Neural cell (in vitro differentiated cells): ENCODE data around the gene DIO2. TPM values are rescaled to one million over a fixed set of nuclear protein-coding genes. Genes with fewer than 3 reads are reported as not detected.

Source experiments
- H2AFZ ChIP-seq: fragments of 200-600, 300-800 bp; sonication (generic), shearing (Covaris generic); 2 replicates; pipeline ENCODE4 v1.6.0; 2014; ENCODE audit warnings: low read depth, mild to moderate bottlenecking, antibody characterized with exemption, low read length, moderate library complexity
- H3F3A ChIP-seq: fragments of 200-600 bp; shearing (Covaris generic); 2 replicates; pipeline ENCODE4 v1.6.1; 2016; ENCODE audit warnings: mild to moderate bottlenecking, moderate library complexity, mixed read lengths, antibody characterized with exemption, low read length; ENCODE audit not compliant: insufficient read depth, poor library complexity, severe bottlenecking
- H3K27ac ChIP-seq: fragments of 200-600, 300-800 bp; sonication (generic), shearing (Covaris generic); 2 replicates; pipeline ENCODE4 v1.5.1; 2014; ENCODE audit warnings: mild to moderate bottlenecking, low read length, moderate library complexity
- H3K27me3 ChIP-seq: fragments of 300-800, 200-600 bp; sonication (generic), shearing (Covaris generic); 2 replicates; pipeline ENCODE4 v1.6.0; 2014; ENCODE audit warnings: mild to moderate bottlenecking, low read depth, low read length, moderate library complexity; ENCODE audit not compliant: insufficient read depth
- H3K36me3 ChIP-seq: fragments of 300-800, 200-600 bp; sonication (generic), shearing (Covaris generic); 2 replicates; pipeline ENCODE4 v1.5.1; 2014; ENCODE audit warnings: mild to moderate bottlenecking, antibody characterized with exemption, low read length, moderate library complexity; ENCODE audit not compliant: insufficient read depth
- H3K4me2 ChIP-seq: fragments of 300-800, 200-600 bp; sonication (generic), shearing (Covaris generic); 2 replicates; pipeline ENCODE4 v1.6.0; 2014; ENCODE audit warnings: mild to moderate bottlenecking, low read length
- H3K4me3 ChIP-seq: fragments of 300-800, 200-600 bp; sonication (generic), shearing (Covaris generic); 2 replicates; pipeline ENCODE4 v1.5.1; 2014; ENCODE audit warnings: mild to moderate bottlenecking, low read length, moderate library complexity
- H3K79me2 ChIP-seq: fragments of 200-600 bp; shearing (Covaris generic); replicated peaks from 2 replicates; pipeline ENCODE4 v1.6.0; 2014; ENCODE audit warnings: mild to moderate bottlenecking, low read length, moderate library complexity; ENCODE audit not compliant: insufficient read depth
- H3K9ac ChIP-seq: fragments of 300-800, 200-600 bp; sonication (generic), shearing (Covaris generic); 2 replicates; pipeline ENCODE4 v1.6.1; 2016; ENCODE audit warnings: mild to moderate bottlenecking, low read length, mixed read lengths
- H3K9me2 ChIP-seq: fragments of 200-600 bp; shearing (Covaris generic); 2 replicates; pipeline ENCODE4 v1.6.1; 2016; ENCODE audit warnings: mild to moderate bottlenecking, low read length, mixed read lengths; ENCODE audit not compliant: insufficient read depth
- H3K9me3 ChIP-seq: fragments of 200-600, 300-800 bp; sonication (generic), shearing (Covaris generic); 2 replicates; pipeline ENCODE4 v1.6.1; 2016; ENCODE audit warnings: mild to moderate bottlenecking, mixed run types, low read length, moderate library complexity, mixed read lengths
- H4K20me1 ChIP-seq: fragments of 200-600 bp; shearing (Covaris generic); 2 replicates; pipeline ENCODE4 v1.6.1; 2016; ENCODE audit warnings: mild to moderate bottlenecking, mixed run types; ENCODE audit not compliant: insufficient read depth
- EP300 ChIP-seq: fragments of 450-650 bp; conservative IDR thresholded peaks from 2 replicates; pipeline ENCODE4 v1.6.1; 2014; ENCODE audit warnings: antibody characterized with exemption, mild to moderate bottlenecking, moderate library complexity; ENCODE audit not compliant: poor library complexity, severe bottlenecking
- EZH2 ChIP-seq: fragments of 200-600, 300-800 bp; shearing (Covaris generic), sonication (generic); IDR thresholded peaks from 2 replicates; pipeline ENCODE4 v1.6.1; 2014; ENCODE audit warnings: antibody characterized with exemption, low read length, borderline replicate concordance, mild to moderate bottlenecking; ENCODE audit not compliant: insufficient read depth, poor library complexity, severe bottlenecking
- MXI1 ChIP-seq: fragments of 450-650 bp; conservative IDR thresholded peaks from 2 replicates; pipeline ENCODE4 v1.6.1; 2014; ENCODE audit warnings: antibody characterized with exemption, mild to moderate bottlenecking; ENCODE audit not compliant: poor library complexity, severe bottlenecking
- POLR2AphosphoS5 ChIP-seq: IDR thresholded peaks from 2 replicates; pipeline ENCODE4 v1.6.1; 2012
- RAD21 ChIP-seq: fragments of 450-650 bp; conservative IDR thresholded peaks from 2 replicates; pipeline ENCODE4 v1.6.1; 2014; ENCODE audit warnings: antibody characterized with exemption, mild to moderate bottlenecking, moderate library complexity
- SMC3 ChIP-seq: fragments of 450-650 bp; conservative IDR thresholded peaks from 2 replicates; pipeline ENCODE4 v1.6.1; 2014; ENCODE audit warnings: antibody characterized with exemption, mild to moderate bottlenecking, moderate library complexity; ENCODE audit not compliant: poor library complexity
- TAF1 ChIP-seq: IDR thresholded peaks from 2 replicates; pipeline ENCODE4 v1.6.1; 2012; ENCODE audit warnings: low read depth
- polyA plus RNA-seq: library from polyadenylated mRNA; depleted of rRNA; stranded (reverse); fragments of >200 nt; gene quantifications from 2 replicates; pipeline ENCODE4 v1.2.3, GENCODE V29; 2014
- TF ChIP-seq, protein P1 (sequence below): IDR thresholded peaks from 2 replicates; pipeline ENCODE4 v1.6.1; 2012; ENCODE audit warnings: borderline replicate concordance
- TF ChIP-seq, protein P2 (sequence below): fragments of 450-650 bp; IDR thresholded peaks from 2 replicates; pipeline ENCODE4 v1.5.1; 2014; ENCODE audit warnings: antibody characterized with exemption, mild to moderate bottlenecking, moderate library complexity; ENCODE audit not compliant: poor library complexity, severe bottlenecking

Gene DIO2
- polyA plus RNA-seq, 1 donor from 2014 or later, result 1.3 TPM

DNA sequence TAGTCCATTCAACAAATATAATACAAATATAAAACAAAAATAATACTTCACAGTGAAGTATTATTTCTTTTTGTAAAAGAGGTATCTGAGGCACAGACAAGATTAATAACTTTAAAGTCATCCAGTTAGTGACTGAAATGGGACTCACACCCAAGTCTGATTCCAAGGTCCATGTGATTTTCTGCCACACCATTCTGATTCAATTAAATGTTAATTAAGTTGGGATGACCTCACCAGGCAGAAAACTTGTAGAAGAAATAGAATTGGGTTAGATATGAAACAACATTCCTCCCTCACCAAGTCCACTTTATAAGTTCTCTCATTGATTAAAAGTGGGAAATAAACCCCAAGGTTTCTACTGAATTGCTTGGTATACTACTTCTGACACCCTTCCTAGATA lies 34.4 kb downstream of the DIO2 start:
- H2AFZ ChIP-seq, result no peak overlapping the region
- H3K36me3 ChIP-seq, result no peaks in the 10 kb centered on the region
- H3F3A ChIP-seq, result no peaks in the 10 kb centered on the region

DNA sequence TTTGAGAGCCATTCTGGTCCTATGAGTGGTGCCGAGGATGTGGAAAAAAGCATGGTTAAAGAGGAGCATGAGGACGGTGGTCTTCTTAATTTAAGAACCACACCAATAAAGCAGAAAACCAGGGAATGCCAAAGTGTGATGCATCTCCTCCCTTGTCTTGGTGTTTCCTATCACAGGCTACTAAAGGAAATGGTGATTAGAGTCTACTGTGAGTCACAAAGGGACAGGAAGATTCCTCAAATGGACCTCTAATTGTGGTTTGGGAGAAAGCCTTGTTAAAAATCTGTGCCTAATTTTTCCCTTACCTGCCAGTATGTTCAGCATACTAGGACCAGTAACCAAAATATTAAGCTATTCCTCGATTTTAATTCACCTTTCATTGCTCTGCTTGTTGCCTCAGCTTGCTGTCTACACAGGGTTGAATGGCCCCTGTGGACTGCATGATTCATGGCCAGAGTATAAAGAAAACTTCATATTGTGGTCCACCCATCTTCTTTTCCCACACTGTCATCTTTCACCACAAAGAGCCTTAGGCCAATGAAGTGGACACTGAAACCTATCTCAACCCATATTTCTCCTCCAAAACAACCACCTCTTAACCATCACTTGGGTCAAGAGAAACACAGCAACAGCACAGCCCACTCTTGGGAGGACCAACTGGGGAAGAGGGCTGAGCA lies 38.8 kb downstream of the DIO2 start:
- no peaks in the 10 kb centered on the region for H3K79me2 ChIP-seq
- no peaks in the 10 kb centered on the region for H3F3A ChIP-seq
- TF ChIP-seq RAD21, result no peak
- H3K4me2 ChIP-seq, result no peak overlapping the region
- H3K27me3 ChIP-seq, result no peaks in the 10 kb centered on the region
- H2AFZ ChIP-seq, result no peak overlapping the region
- no peaks in the 10 kb centered on the region for H4K20me1 ChIP-seq
- no peak overlapping the region for H3K27ac ChIP-seq
- no peak overlapping the region for H3K4me3 ChIP-seq
- no peak overlapping the region for H3K9ac ChIP-seq
- H3K9me2 ChIP-seq, result no peaks in the 10 kb centered on the region
- H3K36me3 ChIP-seq, result no peaks in the 10 kb centered on the region
- no peaks in the 10 kb centered on the region for H3K9me3 ChIP-seq

More for the DNA sequence above, 34.4 kb downstream of the DIO2 start:
- Histone ChIP-seq H3K9me2 (no peaks in the 10 kb centered on the region), H3K4me3 (no peak overlapping the region), H3K9me3 (no peaks in the 10 kb centered on the region), H3K4me2 (no peak overlapping the region), H4K20me1 (no peaks in the 10 kb centered on the region), H3K27ac (no peak overlapping the region), H3K9ac (no peak overlapping the region), H3K79me2 (no peaks in the 10 kb centered on the region), H3K27me3 (no peaks in the 10 kb centered on the region)
- TF ChIP-seq, protein P1, sequence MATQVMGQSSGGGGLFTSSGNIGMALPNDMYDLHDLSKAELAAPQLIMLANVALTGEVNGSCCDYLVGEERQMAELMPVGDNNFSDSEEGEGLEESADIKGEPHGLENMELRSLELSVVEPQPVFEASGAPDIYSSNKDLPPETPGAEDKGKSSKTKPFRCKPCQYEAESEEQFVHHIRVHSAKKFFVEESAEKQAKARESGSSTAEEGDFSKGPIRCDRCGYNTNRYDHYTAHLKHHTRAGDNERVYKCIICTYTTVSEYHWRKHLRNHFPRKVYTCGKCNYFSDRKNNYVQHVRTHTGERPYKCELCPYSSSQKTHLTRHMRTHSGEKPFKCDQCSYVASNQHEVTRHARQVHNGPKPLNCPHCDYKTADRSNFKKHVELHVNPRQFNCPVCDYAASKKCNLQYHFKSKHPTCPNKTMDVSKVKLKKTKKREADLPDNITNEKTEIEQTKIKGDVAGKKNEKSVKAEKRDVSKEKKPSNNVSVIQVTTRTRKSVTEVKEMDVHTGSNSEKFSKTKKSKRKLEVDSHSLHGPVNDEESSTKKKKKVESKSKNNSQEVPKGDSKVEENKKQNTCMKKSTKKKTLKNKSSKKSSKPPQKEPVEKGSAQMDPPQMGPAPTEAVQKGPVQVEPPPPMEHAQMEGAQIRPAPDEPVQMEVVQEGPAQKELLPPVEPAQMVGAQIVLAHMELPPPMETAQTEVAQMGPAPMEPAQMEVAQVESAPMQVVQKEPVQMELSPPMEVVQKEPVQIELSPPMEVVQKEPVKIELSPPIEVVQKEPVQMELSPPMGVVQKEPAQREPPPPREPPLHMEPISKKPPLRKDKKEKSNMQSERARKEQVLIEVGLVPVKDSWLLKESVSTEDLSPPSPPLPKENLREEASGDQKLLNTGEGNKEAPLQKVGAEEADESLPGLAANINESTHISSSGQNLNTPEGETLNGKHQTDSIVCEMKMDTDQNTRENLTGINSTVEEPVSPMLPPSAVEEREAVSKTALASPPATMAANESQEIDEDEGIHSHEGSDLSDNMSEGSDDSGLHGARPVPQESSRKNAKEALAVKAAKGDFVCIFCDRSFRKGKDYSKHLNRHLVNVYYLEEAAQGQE, result no peak
- no peak for TF ChIP-seq TAF1
- TF ChIP-seq, protein P2, sequence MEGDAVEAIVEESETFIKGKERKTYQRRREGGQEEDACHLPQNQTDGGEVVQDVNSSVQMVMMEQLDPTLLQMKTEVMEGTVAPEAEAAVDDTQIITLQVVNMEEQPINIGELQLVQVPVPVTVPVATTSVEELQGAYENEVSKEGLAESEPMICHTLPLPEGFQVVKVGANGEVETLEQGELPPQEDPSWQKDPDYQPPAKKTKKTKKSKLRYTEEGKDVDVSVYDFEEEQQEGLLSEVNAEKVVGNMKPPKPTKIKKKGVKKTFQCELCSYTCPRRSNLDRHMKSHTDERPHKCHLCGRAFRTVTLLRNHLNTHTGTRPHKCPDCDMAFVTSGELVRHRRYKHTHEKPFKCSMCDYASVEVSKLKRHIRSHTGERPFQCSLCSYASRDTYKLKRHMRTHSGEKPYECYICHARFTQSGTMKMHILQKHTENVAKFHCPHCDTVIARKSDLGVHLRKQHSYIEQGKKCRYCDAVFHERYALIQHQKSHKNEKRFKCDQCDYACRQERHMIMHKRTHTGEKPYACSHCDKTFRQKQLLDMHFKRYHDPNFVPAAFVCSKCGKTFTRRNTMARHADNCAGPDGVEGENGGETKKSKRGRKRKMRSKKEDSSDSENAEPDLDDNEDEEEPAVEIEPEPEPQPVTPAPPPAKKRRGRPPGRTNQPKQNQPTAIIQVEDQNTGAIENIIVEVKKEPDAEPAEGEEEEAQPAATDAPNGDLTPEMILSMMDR, result no peak
- no peak for TF ChIP-seq RAD21

DNA sequence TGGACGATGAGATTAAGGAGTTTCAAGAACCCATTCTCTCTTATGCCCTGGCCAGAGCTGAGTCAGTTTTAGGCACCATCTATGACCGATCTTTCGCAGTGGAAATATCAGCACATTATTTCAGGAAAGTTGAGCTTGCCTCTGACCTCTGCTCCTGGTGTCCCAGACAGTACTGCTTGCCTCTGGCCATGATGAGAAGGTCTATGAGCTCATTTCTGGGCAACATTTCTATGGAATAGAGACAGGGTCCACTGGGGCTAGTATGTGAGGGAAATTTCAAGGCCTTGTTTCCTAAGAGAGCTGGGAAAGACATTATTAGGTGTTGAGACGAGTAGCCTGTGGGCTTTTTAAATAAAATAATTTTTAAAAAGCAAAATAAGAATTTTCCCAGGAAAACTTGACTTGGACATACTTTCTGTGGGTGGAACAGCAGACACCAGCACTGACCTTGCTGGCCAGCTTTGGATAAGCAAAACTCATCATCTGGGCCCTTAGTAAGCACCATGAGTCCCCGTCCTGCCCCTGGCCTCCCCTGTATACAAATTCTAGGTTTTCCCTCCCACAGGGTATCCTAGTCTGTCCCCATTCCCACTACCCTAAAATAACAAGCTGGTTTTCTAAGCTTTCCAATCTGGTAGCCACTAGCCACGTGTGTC lies 43.4 kb downstream of the DIO2 start:
- Histone ChIP-seq H2AFZ (no peak overlapping the region), H3K27me3 (no peaks in the 10 kb centered on the region), H3K4me3 (no peak overlapping the region), H3F3A (no peaks in the 10 kb centered on the region), H3K4me2 (no peak overlapping the region), H3K36me3 (no peaks in the 10 kb centered on the region), H3K9ac (no peak overlapping the region), H3K79me2 (no peaks in the 10 kb centered on the region), H3K9me2 (no peaks in the 10 kb centered on the region), H4K20me1 (no peaks in the 10 kb centered on the region), H3K9me3 (no peaks in the 10 kb centered on the region), H3K27ac (no peak overlapping the region)
- TF ChIP-seq EP300 (no peak), MXI1 (no peak), TAF1 (no peak), EZH2 (no peak), SMC3 (no peak), POLR2AphosphoS5 (no peak), RAD21 (no peak)
- TF ChIP-seq, protein P2, result no peak
- TF ChIP-seq, protein P1, result no peak
